Hematopoietic multipotent progenitor cell treated with erythropoietin and hydrocortisone succinate and interleukin-3 and kit ligand, for 4 days (in vitro differentiated cells): Measurements from ENCODE around the gene ZFP1.
A peak's percentile ranks its signal among the peaks of the same experiment; 100 is the strongest.
"Not testable (repeated sequence)": the region's sequence is repeated elsewhere in the genome, so short reads cannot be mapped to it uniquely, and the experiment has no call there.

Source experiments
- DNase-seq: peaks from one replicate; pipeline ENCODE4 v3.0.0-alpha.2; 2015

The ZFP1 gene

GRCh38 chr16:75160386-75160785 lies 12.1 kb downstream of the ZFP1 start:
- DNase-seq, result no peak

- no peak for DNase-seq
Observed at GRCh38 chr16:75169899-75170405, 21.6 kb downstream of the ZFP1 start.

- DNase-seq, result no peak
Observed at GRCh38 chr16:75172578-75172977, 24.3 kb downstream of the ZFP1 start.

- no peak for DNase-seq
Observed at GRCh38 chr16:75175074-75175473, 26.8 kb downstream of the ZFP1 start.

- no peak for DNase-seq
Observed at GRCh38 chr16:75176926-75177325, 28.6 kb downstream of the ZFP1 start.

- no peak for DNase-seq
Observed at GRCh38 chr16:75179208-75179607, 30.9 kb downstream of the ZFP1 start.

- DNase-seq, result peak; percentile 64
Observed at GRCh38 chr16:75181630-75182029, 33.3 kb downstream of the ZFP1 start.

GRCh38 chr16:75188832-75189477 lies 40.6 kb downstream of the ZFP1 start:
- DNase-seq, result no peak

GRCh38 chr16:75189638-75190245 lies 41.4 kb downstream of the ZFP1 start:
- DNase-seq, result no peak

- DNase-seq, result no peak
Observed at GRCh38 chr16:75192606-75193264, 44.4 kb downstream of the ZFP1 start.

GRCh38 chr16:75193265-75193650 lies 44.9 kb downstream of the ZFP1 start:
- no peak for DNase-seq

GRCh38 chr16:75193730-75194444 lies 45.6 kb downstream of the ZFP1 start:
- no peak for DNase-seq

GRCh38 chr16:75195811-75196790 lies 47.8 kb downstream of the ZFP1 start:
- no peak for DNase-seq

GRCh38 chr16:75196836-75197235 lies 48.5 kb downstream of the ZFP1 start:
- no peak for DNase-seq

- DNase-seq, result peak; percentile 47
Observed at GRCh38 chr16:75197522-75198134, 49.3 kb downstream of the ZFP1 start.

GRCh38 chr16:75198135-75198600 lies 49.8 kb downstream of the ZFP1 start:
- DNase-seq, result peak; percentile 39

- no peak for DNase-seq
Observed at GRCh38 chr16:75202069-75202590, 53.8 kb downstream of the ZFP1 start.

GRCh38 chr16:75203096-75203495 lies 54.8 kb downstream of the ZFP1 start:
- no peak for DNase-seq

- peak; percentile 33 for DNase-seq
Observed at GRCh38 chr16:75203667-75204409, 55.5 kb downstream of the ZFP1 start.

- DNase-seq, result no peak
Observed at GRCh38 chr16:75204410-75204758, 56.1 kb downstream of the ZFP1 start.

GRCh38 chr16:75204905-75205304 lies 56.6 kb downstream of the ZFP1 start:
- DNase-seq, result not testable (repeated sequence)
